Effector CD8-positive, alpha-beta T cell (primary cell): ENCODE data around the gene SIN3B.
"Not testable (repeated sequence)": the region's sequence is repeated elsewhere in the genome, so short reads cannot be mapped to it uniquely, and the experiment has no call there.

Source experiments
- DNase-seq: peaks from one replicate; lab custom pipeline; 2025; lab: John Stamatoyannopoulos, UW
- total RNA-seq, 4 experiments: gene quantifications; one replicate each; lab custom pipeline; 2026; lab: John Stamatoyannopoulos, UW

Gene SIN3B
- total RNA-seq: 58.0 to 93.5 (median 82.0) reads per million in 4 experiments

- DNase-seq: peak; percentile 85
Observed at GRCh38 chr19:16829010-16829821, at the start of gene SIN3B. Gene SIN3B, plus strand, starts transcription at chr19:16829398. Its CDS starts 23 bp downstream, at chr19:16829421.

- no peak for DNase-seq
Observed at GRCh38 chr19:16779539-16780163, 49.5 kb upstream of the SIN3B start.

- no peak for DNase-seq
Observed at GRCh38 chr19:16782719-16783118, 46.5 kb upstream of the SIN3B start.

GRCh38 chr19:16788479-16788878 is 40.7 kb upstream of the SIN3B start:
- DNase-seq: no peak

GRCh38 chr19:16789238-16789637 is 40.0 kb upstream of the SIN3B start:
- no peak for DNase-seq

- no peak for DNase-seq
Observed at GRCh38 chr19:16790051-16790450, 39.1 kb upstream of the SIN3B start.

- no peak for DNase-seq
Observed at GRCh38 chr19:16791942-16792341, 37.3 kb upstream of the SIN3B start.

GRCh38 chr19:16794456-16795441 is 34.4 kb upstream of the SIN3B start:
- DNase-seq: no peak

- no peak for DNase-seq
Observed at GRCh38 chr19:16795731-16796130, 33.5 kb upstream of the SIN3B start.

- DNase-seq: no peak
Observed at GRCh38 chr19:16797876-16798275, 31.3 kb upstream of the SIN3B start.

- not testable (repeated sequence) for DNase-seq
Observed at GRCh38 chr19:16798326-16798725, 30.9 kb upstream of the SIN3B start.

GRCh38 chr19:16799740-16800139 is 29.5 kb upstream of the SIN3B start:
- no peak for DNase-seq

- DNase-seq: no peak
Observed at GRCh38 chr19:16801600-16802013, 27.6 kb upstream of the SIN3B start.

GRCh38 chr19:16804176-16804575 is 25.0 kb upstream of the SIN3B start:
- no peak for DNase-seq

GRCh38 chr19:16807549-16808284 is 21.5 kb upstream of the SIN3B start:
- DNase-seq: no peak

GRCh38 chr19:16814526-16815100 is 14.6 kb upstream of the SIN3B start:
- no peak for DNase-seq

- no peak for DNase-seq
Observed at GRCh38 chr19:16820056-16820455, 9.1 kb upstream of the SIN3B start.

GRCh38 chr19:16821081-16821480 is 8.1 kb upstream of the SIN3B start:
- DNase-seq: no peak

GRCh38 chr19:16822648-16823047 is 6.5 kb upstream of the SIN3B start:
- DNase-seq: no peak

GRCh38 chr19:16824658-16825311 is 4.4 kb upstream of the SIN3B start:
- DNase-seq: no peak
